ENCODE measurements around the gene IFNA2.
"Not testable (repeated sequence)": the region's sequence is repeated elsewhere in the genome, so short reads cannot be mapped to it uniquely, and the experiment has no call there.

Gene IFNA2

DNA sequence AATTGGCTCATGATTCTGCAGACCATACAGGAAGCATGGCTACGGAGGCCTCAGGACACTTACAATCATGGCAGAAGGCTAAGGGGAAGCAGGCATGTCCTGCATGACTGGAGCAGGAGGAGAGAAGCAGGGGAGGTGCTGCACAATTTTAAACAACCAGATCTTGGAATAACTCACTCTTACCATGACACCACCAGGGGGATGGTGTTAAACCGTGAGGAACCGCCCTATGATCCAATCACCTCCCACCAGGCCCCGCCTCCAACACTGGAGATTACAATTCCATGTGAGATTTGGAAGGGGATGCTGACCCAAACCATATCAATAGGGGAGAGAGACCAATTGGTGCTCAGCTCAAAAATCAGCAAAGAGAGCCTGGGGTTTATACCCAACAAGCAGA lies 13.7 kb downstream of the IFNA2 start:
- not testable (repeated sequence) for H3K4me3 ChIP-seq (ENCODE audit: low read length in 2 of 2)

GRCh38 chr9:21367957-21368356 lies 17.2 kb downstream of the IFNA2 start, which contains the start of gene IFNA13:
Gene IFNA13 (minus strand): TSS chr9:21368057. CDS start chr9:21368010, 47 bp downstream.
- no peaks in the 10 kb centered on the region for H3K4me1 ChIP-seq (ENCODE audit: control insufficient read depth, insufficient read depth, low read length)
- no peak within 1 kb of the TSS for H3K27ac ChIP-seq (ENCODE audit: low read length)
- no peaks in the 10 kb centered on the region for H3K36me3 ChIP-seq (ENCODE audit: control insufficient read depth in 2 of 2, insufficient read depth in 2 of 2, low read length in 2 of 2)
- H3K4me3 ChIP-seq (ENCODE audit: low read length in 2 of 2) = no peak within 1 kb of the TSS
- H3K9ac ChIP-seq (ENCODE audit: low read length in 2 of 2) = no peak within 1 kb of the TSS
- no peaks in the 10 kb centered on the region for H3K27me3 ChIP-seq (ENCODE audit: control insufficient read depth in 1 of 2, insufficient read depth in 2 of 2, low read length in 2 of 2)
- H3K9me3 ChIP-seq (ENCODE audit: control insufficient read depth in 2 of 2, low read length in 2 of 2) = no peaks in the 10 kb centered on the region

More for the DNA sequence above, 13.7 kb downstream of the IFNA2 start:
- H3K4me1 ChIP-seq (ENCODE audit: control insufficient read depth, insufficient read depth, low read length); H3K9me3 ChIP-seq (ENCODE audit: control insufficient read depth in 2 of 2, low read length in 2 of 2); H3K27me3 ChIP-seq (ENCODE audit: control insufficient read depth in 1 of 2, insufficient read depth in 2 of 2, low read length in 2 of 2); H3K36me3 ChIP-seq (ENCODE audit: control insufficient read depth in 2 of 2, insufficient read depth in 2 of 2, low read length in 2 of 2); H3K9ac ChIP-seq (ENCODE audit: low read length in 2 of 2); H3K27ac ChIP-seq (ENCODE audit: low read length): not testable (repeated sequence)

DNA sequence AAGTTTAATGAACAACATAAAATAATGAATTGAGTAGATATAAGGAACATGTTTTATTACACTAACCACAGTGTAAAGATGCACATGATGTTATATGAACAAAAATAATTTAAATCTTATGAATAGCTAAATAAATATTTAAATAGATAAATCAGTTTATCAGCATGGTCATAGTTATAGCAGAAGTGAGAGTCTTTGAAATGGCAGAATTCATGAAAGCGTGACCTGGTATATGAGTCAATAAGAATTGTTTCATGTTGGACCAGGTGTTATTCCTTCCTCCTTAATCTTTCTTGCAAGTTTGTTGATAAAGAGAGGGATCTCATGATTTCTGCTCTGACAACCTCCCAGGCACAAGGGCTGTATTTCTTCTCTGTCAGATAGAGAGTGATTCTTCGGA lies 18.0 kb downstream of the IFNA2 start:
- H3K9ac ChIP-seq (ENCODE audit: low read length in 2 of 2); H3K4me3 ChIP-seq (ENCODE audit: low read length in 2 of 2); H3K36me3 ChIP-seq (ENCODE audit: control insufficient read depth in 2 of 2, insufficient read depth in 2 of 2, low read length in 2 of 2); H3K27ac ChIP-seq (ENCODE audit: low read length); H3K9me3 ChIP-seq (ENCODE audit: control insufficient read depth in 2 of 2, low read length in 2 of 2); H3K27me3 ChIP-seq (ENCODE audit: control insufficient read depth in 1 of 2, insufficient read depth in 2 of 2, low read length in 2 of 2); H3K4me1 ChIP-seq (ENCODE audit: control insufficient read depth, insufficient read depth, low read length): not testable (repeated sequence)

DNA sequence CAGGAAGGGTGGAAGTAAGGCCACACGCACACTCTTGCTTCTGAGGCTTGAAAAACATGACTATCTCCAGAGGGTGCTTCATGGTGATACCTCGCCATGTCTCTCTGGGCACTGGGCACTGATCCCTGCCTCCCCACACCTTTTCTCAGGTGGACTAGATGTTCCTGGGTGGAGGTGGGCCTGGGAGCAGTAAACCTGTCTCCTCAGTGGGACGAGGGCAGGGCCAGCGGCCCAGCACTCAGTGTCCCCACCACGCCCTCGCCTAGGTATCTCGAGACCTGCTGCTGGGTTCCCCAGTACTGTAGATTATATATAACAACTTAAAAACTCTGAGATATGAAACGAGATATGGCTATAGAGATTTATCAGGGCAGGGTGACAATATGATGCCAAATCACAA lies 22.9 kb downstream of the IFNA2 start:
- Histone ChIP-seq H3K36me3 (ENCODE audit: control insufficient read depth in 2 of 2, insufficient read depth in 2 of 2, low read length in 2 of 2) (no peaks in the 10 kb centered on the region), H3K27me3 (ENCODE audit: control insufficient read depth in 1 of 2, insufficient read depth in 2 of 2, low read length in 2 of 2) (no peaks in the 10 kb centered on the region), H3K4me1 (ENCODE audit: control insufficient read depth, insufficient read depth, low read length) (no peaks in the 10 kb centered on the region), H3K4me3 (ENCODE audit: low read length in 2 of 2) (no peak overlapping the region), H3K9me3 (ENCODE audit: control insufficient read depth in 2 of 2, low read length in 2 of 2) (no peaks in the 10 kb centered on the region), H3K27ac (ENCODE audit: low read length) (no peak overlapping the region), H3K9ac (ENCODE audit: low read length in 2 of 2) (no peak overlapping the region)

GRCh38 chr9:21357479-21358460 lies 27.4 kb downstream of the IFNA2 start:
- Histone ChIP-seq H3K9me3 (ENCODE audit: control insufficient read depth in 2 of 2, low read length in 2 of 2) (no peaks in the 10 kb centered on the region), H3K27ac (ENCODE audit: low read length) (no peak overlapping the region), H3K9ac (ENCODE audit: low read length in 2 of 2) (no peak overlapping the region), H3K4me1 (ENCODE audit: control insufficient read depth, insufficient read depth, low read length) (no peaks in the 10 kb centered on the region), H3K4me3 (ENCODE audit: low read length in 2 of 2) (no peak overlapping the region), H3K36me3 (ENCODE audit: control insufficient read depth in 2 of 2, insufficient read depth in 2 of 2, low read length in 2 of 2) (no peaks in the 10 kb centered on the region), H3K27me3 (ENCODE audit: control insufficient read depth in 1 of 2, insufficient read depth in 2 of 2, low read length in 2 of 2) (no peaks in the 10 kb centered on the region)

GRCh38 chr9:21350787-21351186 lies 34.4 kb downstream of the IFNA2 start, which contains the start of gene IFNA6:
Gene IFNA6 (minus strand): TSS chr9:21350887. CDS start chr9:21350887, 0 bp downstream.
- Histone ChIP-seq H3K27me3 (ENCODE audit: control insufficient read depth in 1 of 2, insufficient read depth in 2 of 2, low read length in 2 of 2) (no peaks in the 10 kb centered on the region), H3K27ac (ENCODE audit: low read length) (no peak within 1 kb of the TSS), H3K9ac (ENCODE audit: low read length in 2 of 2) (no peak within 1 kb of the TSS), H3K4me1 (ENCODE audit: control insufficient read depth, insufficient read depth, low read length) (no peaks in the 10 kb centered on the region), H3K4me3 (ENCODE audit: low read length in 2 of 2) (no peak within 1 kb of the TSS), H3K36me3 (ENCODE audit: control insufficient read depth in 2 of 2, insufficient read depth in 2 of 2, low read length in 2 of 2) (no peaks in the 10 kb centered on the region), H3K9me3 (ENCODE audit: control insufficient read depth in 2 of 2, low read length in 2 of 2) (no peaks in the 10 kb centered on the region)

GRCh38 chr9:21348430-21348970 lies 36.7 kb downstream of the IFNA2 start:
- no peak overlapping the region for H3K9ac ChIP-seq (ENCODE audit: low read length in 2 of 2)
- H3K4me3 ChIP-seq (ENCODE audit: low read length in 2 of 2) = no peak overlapping the region
- no peaks in the 10 kb centered on the region for H3K36me3 ChIP-seq (ENCODE audit: control insufficient read depth in 2 of 2, insufficient read depth in 2 of 2, low read length in 2 of 2)
- H3K27ac ChIP-seq (ENCODE audit: low read length) = no peak overlapping the region
- H3K4me1 ChIP-seq (ENCODE audit: control insufficient read depth, insufficient read depth, low read length) = no peaks in the 10 kb centered on the region
- no peaks in the 10 kb centered on the region for H3K9me3 ChIP-seq (ENCODE audit: control insufficient read depth in 2 of 2, low read length in 2 of 2)
- no peaks in the 10 kb centered on the region for H3K27me3 ChIP-seq (ENCODE audit: control insufficient read depth in 1 of 2, insufficient read depth in 2 of 2, low read length in 2 of 2)

GRCh38 chr9:21340735-21341134 lies 44.5 kb downstream of the IFNA2 start:
- H3K27me3 ChIP-seq (ENCODE audit: control insufficient read depth in 1 of 2, insufficient read depth in 2 of 2, low read length in 2 of 2) = no peaks in the 10 kb centered on the region
- H3K9me3 ChIP-seq (ENCODE audit: control insufficient read depth in 2 of 2, low read length in 2 of 2) = no peaks in the 10 kb centered on the region
- H3K27ac ChIP-seq (ENCODE audit: low read length) = no peak overlapping the region
- H3K4me3 ChIP-seq (ENCODE audit: low read length in 2 of 2) = no peak overlapping the region
- no peaks in the 10 kb centered on the region for H3K36me3 ChIP-seq (ENCODE audit: control insufficient read depth in 2 of 2, insufficient read depth in 2 of 2, low read length in 2 of 2)
- no peaks in the 10 kb centered on the region for H3K4me1 ChIP-seq (ENCODE audit: control insufficient read depth, insufficient read depth, low read length)
- no peak overlapping the region for H3K9ac ChIP-seq (ENCODE audit: low read length in 2 of 2)

DNA sequence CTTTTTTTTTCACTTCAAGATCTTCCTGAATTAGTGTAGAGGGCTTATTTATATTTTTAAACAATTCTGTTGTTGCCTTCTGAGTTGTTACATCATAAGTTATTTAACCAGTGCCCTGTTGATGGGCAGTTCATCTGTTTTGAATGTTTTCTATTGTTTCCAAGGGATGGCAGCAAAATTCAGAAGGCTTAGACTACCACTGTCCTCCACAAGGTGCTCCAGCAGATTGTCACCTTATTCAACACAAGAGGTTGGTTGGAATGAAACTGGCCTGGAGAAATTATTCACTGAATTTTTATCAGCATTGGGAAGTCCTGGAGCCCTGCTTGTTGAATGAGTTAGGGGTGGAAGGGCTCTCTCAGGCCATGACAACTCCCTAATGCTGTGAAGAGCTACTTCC lies 48.7 kb downstream of the IFNA2 start:
- H3K27ac ChIP-seq (ENCODE audit: low read length) = no peak overlapping the region
- H3K9me3 ChIP-seq (ENCODE audit: control insufficient read depth in 2 of 2, low read length in 2 of 2) = no peaks in the 10 kb centered on the region
- no peak overlapping the region for H3K4me3 ChIP-seq (ENCODE audit: low read length in 2 of 2)
- H3K36me3 ChIP-seq (ENCODE audit: control insufficient read depth in 2 of 2, insufficient read depth in 2 of 2, low read length in 2 of 2) = peaks cover 0 to 6% of the 10 kb centered on the region in 2 donors
- H3K27me3 ChIP-seq (ENCODE audit: control insufficient read depth in 1 of 2, insufficient read depth in 2 of 2, low read length in 2 of 2) = no peaks in the 10 kb centered on the region
- peaks cover 14% of the 10 kb centered on the region for H3K4me1 ChIP-seq (ENCODE audit: control insufficient read depth, insufficient read depth, low read length)
- H3K9ac ChIP-seq (ENCODE audit: low read length in 2 of 2) = no peak overlapping the region

GRCh38 chr9:21334701-21335632 lies 50.2 kb downstream of the IFNA2 start, which contains the start of gene KLHL9:
Gene KLHL9 (minus strand): TSS chr9:21335404. CDS start chr9:21334859, 545 bp downstream.
- H3K9me3 ChIP-seq (ENCODE audit: control insufficient read depth in 2 of 2, low read length in 2 of 2) = no peaks in the 10 kb centered on the region
- peak within 1 kb of the TSS; percentile 93 to 97 for H3K4me3 ChIP-seq (ENCODE audit: low read length in 2 of 2)
- H3K27me3 ChIP-seq (ENCODE audit: control insufficient read depth in 1 of 2, insufficient read depth in 2 of 2, low read length in 2 of 2) = no peaks in the 10 kb centered on the region
- peak within 1 kb of the TSS; percentile 93 to 99 for H3K9ac ChIP-seq (ENCODE audit: low read length in 2 of 2)
- H3K4me1 ChIP-seq (ENCODE audit: control insufficient read depth, insufficient read depth, low read length) = peaks cover 17% of the 10 kb centered on the region
- peaks cover 0 to 6% of the 10 kb centered on the region in 2 donors for H3K36me3 ChIP-seq (ENCODE audit: control insufficient read depth in 2 of 2, insufficient read depth in 2 of 2, low read length in 2 of 2)
- peak within 1 kb of the TSS; percentile 82 for H3K27ac ChIP-seq (ENCODE audit: low read length)

Measured in stomach smooth muscle (tissue), 2 donors.